GM12878 (cell line): Measurements from ENCODE around the gene ATF7IP. TPM values are rescaled to one million over a fixed set of nuclear protein-coding genes. Genes with fewer than 3 reads are reported as not detected.

ENCODE experiments used
- ATAC-seq: fragments of 200-7000 bp; cut with Tn5 transposase; 3 replicates; pipeline ENCODE4 v1.9.1; 2020; ENCODE audit warnings: mild to moderate bottlenecking, moderate library complexity
- BruUV-seq: library from RNA; stranded (reverse); fragments of 400-500 nt; replicated peaks from 2 replicates; lab custom pipeline; 2021; lab: Mats Ljungman, UMichigan
- CTCF ChIA-PET: fragments of 300-600 bp; sonication (Branson Sonifier 250); formaldehyde crosslinking; extraction: SDS; loops from one replicate; lab custom pipeline; 2021; ENCODE audit warnings: inconsistent platforms; lab: Yijun Ruan, JAX
- POLR2A ChIA-PET: fragments of 350-600 bp; formaldehyde crosslinking; extraction: SDS; loops from one replicate; lab custom pipeline; 2021; ENCODE audit warnings: inconsistent platforms; lab: Charles Lee
- RAD21 ChIA-PET: fragments of 300-600 bp; sonication (Branson Sonifier 250); formaldehyde crosslinking; loops from one replicate; lab custom pipeline; 2023; ENCODE audit warnings: antibody characterized with exemption; ENCODE audit not compliant: unreplicated experiment; lab: Charles Lee
- SMC1A ChIA-PET: fragments of 300-600 bp; sonication (Branson Sonifier 250); formaldehyde crosslinking; loops from one replicate; lab custom pipeline; 2023; ENCODE audit not compliant: unreplicated experiment, uncharacterized antibody; lab: Charles Lee
- DNase-seq: peaks from one replicate; pipeline ENCODE4 v3.0.0-alpha.2; 2011; ENCODE audit warnings: low read depth, low spot score
- FAIRE-seq: peaks from 3 replicates; lab custom pipeline; 2011; peaks lifted over from hg19 to GRCh38; lab: Jason Lieb, UNC
- H2AFZ ChIP-seq: 2 replicates; pipeline ENCODE4 v1.6.0; 2011; ENCODE audit warnings: low read depth, low read length, control low read depth; ENCODE audit not compliant: control insufficient read depth
- H3K27ac ChIP-seq: 2 replicates; pipeline ENCODE4 v1.5.1; 2011; ENCODE audit warnings: control low read depth; ENCODE audit not compliant: control insufficient read depth, insufficient read depth
- H3K27me3 ChIP-seq, 2 experiments: replicated peaks in 1 of 2; 2 replicates each; pipeline versions ENCODE4 v1.6.0 to v1.6.1; 2011; ENCODE audit warnings: low read length in 1 of 2; ENCODE audit not compliant: control insufficient read depth in 2 of 2, insufficient read depth in 2 of 2
- H3K36me3 ChIP-seq, 2 experiments: 2 replicates each; pipeline ENCODE4 v1.5.1; 2011; ENCODE audit warnings: low read length in 1 of 2; ENCODE audit not compliant: control insufficient read depth in 2 of 2, insufficient read depth in 2 of 2
- H3K4me1 ChIP-seq: 2 replicates; pipeline ENCODE4 v1.6.1; 2011; ENCODE audit warnings: mild to moderate bottlenecking, low read length, moderate library complexity, mixed read lengths; ENCODE audit not compliant: control insufficient read depth, insufficient read depth
- H3K4me2 ChIP-seq: 2 replicates; pipeline ENCODE4 v1.6.0; 2011; ENCODE audit warnings: control low read depth; ENCODE audit not compliant: control insufficient read depth, insufficient read depth
- H3K4me3 ChIP-seq: fragments of 200-600 bp; sonication (generic); 2 replicates; pipeline ENCODE4 v1.5.1; 2016
- H3K79me2 ChIP-seq: 2 replicates; pipeline ENCODE4 v1.6.0; 2011; ENCODE audit warnings: low read length; ENCODE audit not compliant: control insufficient read depth, insufficient read depth
- H3K9ac ChIP-seq: 2 replicates; pipeline ENCODE4 v1.8.0; 2011; ENCODE audit warnings: low read length, control low read depth, mixed read lengths; ENCODE audit not compliant: control insufficient read depth, insufficient read depth
- H3K9me3 ChIP-seq: replicated peaks from 3 replicates; pipeline ENCODE4 v1.5.1; 2011; ENCODE audit warnings: mild to moderate bottlenecking, low read length; ENCODE audit not compliant: control insufficient read depth, insufficient read depth
- H4K20me1 ChIP-seq: 2 replicates; pipeline ENCODE4 v1.6.0; 2011; ENCODE audit not compliant: control insufficient read depth, insufficient read depth
- CBX3 ChIP-seq: fragments of 200-600 bp; sonication (generic); IDR thresholded peaks from 2 replicates; pipeline ENCODE4 v1.6.1; 2016; ENCODE audit warnings: low read depth, borderline replicate concordance
- EZH2 ChIP-seq: IDR thresholded peaks from 2 replicates; pipeline ENCODE4 v1.6.1; 2012; ENCODE audit warnings: low read depth, mild to moderate bottlenecking, control low read depth, inconsistent platforms, low read length, borderline replicate concordance; ENCODE audit not compliant: control insufficient read depth
- NKRF ChIP-seq: fragments of 450-650 bp; conservative IDR thresholded peaks from 2 replicates; pipeline ENCODE4 v1.6.1; 2017; ENCODE audit warnings: mild to moderate bottlenecking, moderate library complexity
- RAD21 ChIP-seq: IDR thresholded peaks from 2 replicates; pipeline ENCODE4 v1.6.1; 2011; ENCODE audit warnings: mild to moderate bottlenecking, low read depth, low read length, moderate library complexity; ENCODE audit not compliant: insufficient read depth
- SMC3 ChIP-seq: IDR thresholded peaks from 2 replicates; pipeline ENCODE4 v1.6.1; 2011; ENCODE audit warnings: low read length, improper control_type of control experiment, borderline replicate concordance
- SPI1 ChIP-seq: IDR thresholded peaks from 2 replicates; pipeline ENCODE4 v1.6.1; 2011; ENCODE audit warnings: low read depth, mild to moderate bottlenecking, low read length, moderate library complexity, borderline replicate concordance; ENCODE audit not compliant: insufficient read depth
- WGBS: methylation state at CpG from one replicate; pipeline ENCODE4 v1.1.6; 2016; ENCODE audit warnings: low lambda C conversion rate; ENCODE audit not compliant: insufficient replicate concordance, insufficient coverage; ENCODE audit errors: missing lambda C conversion rate; 5-methylcytosine and 5-hydroxymethylcytosine counted together
- in situ Hi-C: fragments of 300-500 bp; cut with MboI; formaldehyde crosslinking; loops from 9 replicates; pipeline ENCODE4 v1.14.3; 2018; ENCODE audit warnings: mixed read lengths
- intact Hi-C: fragments of 100-400 bp; cut with micrococcal nuclease; formaldehyde crosslinking; loops from one replicate; pipeline ENCODE4 v1.14.2; 2022; ENCODE audit not compliant: unreplicated experiment
- polyA plus RNA-seq, 11 experiments: library from polyadenylated mRNA; depleted of rRNA in 4 of 11; unstranded in 6 of 11; stranded (reverse) in 5 of 11; fragments of >200 nt; fragmentation: Nextera tagmentation in 4 of 11; fragmentation: Illumina TruSeq in 1 of 11; extraction: Ambion mirVana in 4 of 11; extraction: Trizol in 1 of 11; gene quantifications; 1 replicate in 1 of 11; 2 replicates in 10 of 11; pipeline versions ENCODE4 v1.2.1 to v1.2.3, GENCODE V29; 2011 to 2016; ENCODE audit warnings: inconsistent platforms in 2 of 11, missing spikeins in 2 of 11, low read depth in 1 of 11
- total RNA-seq, 4 experiments: library from RNA; depleted of rRNA in 3 of 4; stranded (reverse); fragments of >200 nt in 3 of 4; fragmentation: Illumina TruSeq in 1 of 4; extraction: Trizol in 1 of 4; gene quantifications; 2 replicates each; pipeline versions ENCODE4 v1.2.1 to v1.2.3, GENCODE V29; 2013 to 2021
- TF ChIP-seq, protein P1 (sequence below), 3 experiments: IDR thresholded peaks in 2 of 3; conservative IDR thresholded peaks in 1 of 3; 2 replicates each; pipeline ENCODE4 v1.5.1; 2011; ENCODE audit warnings: low read depth in 3 of 3, low read length in 3 of 3, mild to moderate bottlenecking in 3 of 3, control low read depth in 2 of 3, moderate library complexity in 2 of 3, inconsistent platforms in 1 of 3, mixed read lengths in 1 of 3; ENCODE audit not compliant: control insufficient read depth in 2 of 3, insufficient read depth in 1 of 3; ENCODE audit errors: extremely low read depth in 1 of 3

The ATF7IP gene
- total and polyA plus RNA-seq, 10 of the 15 experiments (the other 5 are each of a cell fraction or from before 2014, with no cell fraction given): 6.2 to 66.6 (median 29.3) TPM

GRCh38 chr12:14510574-14510973, 145.1 kb downstream of the ATF7IP start:
- no peak overlapping the region for H3K9ac ChIP-seq
- no TSS peak for BruUV-seq
- ChIA-PET SMC1A (interaction anchor here (0.6 kb wide), 1 partner anchor 134 kb away, joined by 3 read pairs; no protein-coding TSS in a partner anchor), CTCF (interaction anchor here (1.1 kb wide), 1 partner anchor 207 kb away, joined by 4 read pairs; no protein-coding TSS in a partner anchor), POLR2A (no interaction called here), RAD21 (no interaction called here)
- no peaks in the 10 kb centered on the region for H3K9me3 ChIP-seq
- ATAC-seq (peak; percentile 36; the same call in 2 of the 3 replicates), DNase-seq (no peak), FAIRE-seq (no peak)
- H3K27me3 ChIP-seq: no peaks in the 10 kb centered on the region
- H3K4me3 ChIP-seq: no peak overlapping the region
- in situ Hi-C loops (no loop called here), intact Hi-C loops (loop anchor here (5.0 kb wide), 1 partner anchor 152 kb away; no protein-coding TSS in a partner anchor)
- no peaks in the 10 kb centered on the region for H4K20me1 ChIP-seq
- no peak overlapping the region for H3K27ac ChIP-seq
- no peak for TF ChIP-seq EZH2
- peak; percentile 29; the same call in 1 of the 2 replicates for TF ChIP-seq SPI1
- no peak overlapping the region for H3K4me2 ChIP-seq
- H2AFZ ChIP-seq: no peak overlapping the region
- WGBS: 20% methylated on average over 3 of the region's 3 CpGs
- H3K36me3 ChIP-seq: no peaks in the 10 kb centered on the region
- H3K79me2 ChIP-seq: no peaks in the 10 kb centered on the region
- no peaks in the 10 kb centered on the region for H3K4me1 ChIP-seq

DNA sequence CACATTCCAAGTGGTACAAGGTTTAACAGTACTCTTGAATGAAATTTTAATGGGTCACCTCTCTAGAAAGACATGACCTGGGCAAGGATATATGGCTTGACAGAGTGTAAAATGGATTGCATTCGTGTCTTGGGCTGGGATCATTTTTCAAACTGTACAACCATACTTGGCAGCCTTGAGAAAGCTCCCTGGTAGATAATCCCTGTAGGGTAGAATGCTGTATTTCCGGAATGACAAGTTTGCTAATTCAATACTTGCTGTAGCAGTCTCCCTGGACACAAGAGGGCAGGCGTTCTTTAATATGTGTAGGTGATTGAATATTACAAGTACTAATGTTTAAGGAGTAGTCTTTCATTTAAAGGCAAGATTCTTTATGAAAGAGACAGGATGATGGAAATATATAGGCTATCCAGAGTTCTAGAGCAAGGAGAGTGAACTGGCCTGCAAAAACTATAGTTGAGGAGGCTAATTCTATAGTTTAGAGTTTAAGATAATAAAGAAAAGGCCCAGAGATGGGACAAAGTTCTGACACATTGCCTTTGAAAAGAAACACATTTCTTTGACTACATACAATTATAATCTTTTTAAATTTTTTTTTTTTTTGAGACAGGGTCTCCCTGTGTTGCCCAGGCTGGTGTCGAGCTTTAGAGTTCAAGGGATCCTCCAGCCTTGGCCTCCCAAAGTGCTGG, 148.8 kb downstream of the ATF7IP start:
- no peak overlapping the region for H3K4me2 ChIP-seq
- SMC1A ChIA-PET: interaction anchor here (0.8 to 1.8 kb wide), 8 partner anchors 9 to 276 kb away, joined by 3 to 10 read pairs (median 4); no protein-coding TSS in a partner anchor

More for the DNA sequence above, 148.8 kb downstream of the ATF7IP start:
- ATAC-seq (peak; percentile 72), FAIRE-seq (no peak)
- H2AFZ ChIP-seq: no peak overlapping the region; the same call in 1 of the 2 replicates
- TF ChIP-seq NKRF (no peak), SMC3 (peak; percentile 50; the same call in 1 of the 2 replicates), RAD21 (peak; percentile 79), CBX3 (no peak)
- TF ChIP-seq, protein P1, sequence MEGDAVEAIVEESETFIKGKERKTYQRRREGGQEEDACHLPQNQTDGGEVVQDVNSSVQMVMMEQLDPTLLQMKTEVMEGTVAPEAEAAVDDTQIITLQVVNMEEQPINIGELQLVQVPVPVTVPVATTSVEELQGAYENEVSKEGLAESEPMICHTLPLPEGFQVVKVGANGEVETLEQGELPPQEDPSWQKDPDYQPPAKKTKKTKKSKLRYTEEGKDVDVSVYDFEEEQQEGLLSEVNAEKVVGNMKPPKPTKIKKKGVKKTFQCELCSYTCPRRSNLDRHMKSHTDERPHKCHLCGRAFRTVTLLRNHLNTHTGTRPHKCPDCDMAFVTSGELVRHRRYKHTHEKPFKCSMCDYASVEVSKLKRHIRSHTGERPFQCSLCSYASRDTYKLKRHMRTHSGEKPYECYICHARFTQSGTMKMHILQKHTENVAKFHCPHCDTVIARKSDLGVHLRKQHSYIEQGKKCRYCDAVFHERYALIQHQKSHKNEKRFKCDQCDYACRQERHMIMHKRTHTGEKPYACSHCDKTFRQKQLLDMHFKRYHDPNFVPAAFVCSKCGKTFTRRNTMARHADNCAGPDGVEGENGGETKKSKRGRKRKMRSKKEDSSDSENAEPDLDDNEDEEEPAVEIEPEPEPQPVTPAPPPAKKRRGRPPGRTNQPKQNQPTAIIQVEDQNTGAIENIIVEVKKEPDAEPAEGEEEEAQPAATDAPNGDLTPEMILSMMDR (IDR thresholded peaks at IDR 0.05 in 2 of 3, conservative IDR thresholded peaks at IDR 0.05 in 1 of 3; ENCODE audit: control insufficient read depth in 2 of 3, extremely low read depth in 1 of 3, insufficient read depth in 1 of 3, low read depth in 3 of 3, low read length in 3 of 3): peak; percentile 37 to 48 (median 42); a peak in 5 of 6 replicates
- TF ChIP-seq, all 136 proteins: peak for 3
- Histone ChIP-seq H3K4me1 (no peaks in the 10 kb centered on the region), H3K27ac (no peak overlapping the region), H3K36me3 (no peaks in the 10 kb centered on the region), H3K9ac (no peak overlapping the region), H4K20me1 (no peaks in the 10 kb centered on the region), H3K79me2 (no peaks in the 10 kb centered on the region), H3K27me3 (no peaks in the 10 kb centered on the region), H3K9me3 (no peaks in the 10 kb centered on the region), H3K4me3 (no peak overlapping the region)
- ChIA-PET CTCF (interaction anchor here (0.5 to 2.6 kb wide), 12 partner anchors 10 to 276 kb away, joined by 3 to 7 read pairs (median 4); no protein-coding TSS in a partner anchor), POLR2A (no interaction called here), RAD21 (interaction anchor here (0.9 to 3.2 kb wide), 4 partner anchors 113 to 276 kb away, joined by 3 to 18 read pairs (median 4); partner anchors contain the start of gene ATF7IP)
- no peak for DNase-seq
- no TSS peak for BruUV-seq
- in situ Hi-C loops (no loop called here), intact Hi-C loops (loop anchor here (2.0 to 5.0 kb wide), 2 partner anchors 148 to 203 kb away; no protein-coding TSS in a partner anchor)
- WGBS: 22% methylated on average over 4 of the region's 4 CpGs
